ENCODE data around the gene CTTNBP2. TPM values are rescaled to one million over a fixed set of nuclear protein-coding genes. Genes with fewer than 3 reads are reported as not detected.

CTTNBP2 gene
- total and polyA plus RNA-seq, 10 of the 15 experiments (the other 5 are each of a cell fraction or from before 2014, with no cell fraction given) = 0.04 to 0.43 TPM; not detected in 8

DNA sequence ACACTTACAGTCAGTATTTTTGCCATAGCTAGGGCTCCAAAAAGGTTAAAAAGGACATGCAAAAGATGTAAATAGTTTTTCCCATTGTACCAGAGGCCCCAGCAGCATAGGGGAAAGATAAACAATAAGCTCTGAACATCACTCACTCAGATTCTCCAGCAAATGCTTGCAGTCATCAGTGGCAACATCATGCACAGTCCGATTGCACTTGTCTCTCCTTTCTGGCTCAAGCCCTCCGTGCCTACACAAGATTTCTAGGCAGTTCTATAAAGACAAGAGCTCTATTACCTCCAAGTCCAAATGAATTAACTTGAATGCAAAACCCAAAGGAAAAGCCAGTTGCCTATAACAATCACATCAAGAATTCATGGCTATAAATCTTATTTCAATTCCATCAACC is 106.3 kb downstream of the CTTNBP2 start:
- no peaks in the 10 kb centered on the region for H3K79me2 ChIP-seq (ENCODE audit: control insufficient read depth, insufficient read depth, low read length)
- ATAC-seq (no peak), FAIRE-seq (no peak), DNase-seq (ENCODE audit: low read depth, low spot score) (no peak)
- no TSS peak for BruUV-seq (replicated peaks)
- intact Hi-C loops (cut with micrococcal nuclease; ENCODE audit: unreplicated experiment) (no loop called here), in situ Hi-C loops (cut with MboI) (no loop called here)
- POLR2A ChIA-PET = interaction anchor here (0.8 kb wide), 1 partner anchor 32 kb away, joined by 3 read pairs; no protein-coding TSS in a partner anchor
- H3K27me3 ChIP-seq (replicated peaks in 1 of 2; ENCODE audit: control insufficient read depth in 2 of 2, insufficient read depth in 2 of 2, low read length in 1 of 2) = no peaks in the 10 kb centered on the region; a peak in 1 of 4 replicates
- no peaks in the 10 kb centered on the region for H3K36me3 ChIP-seq (ENCODE audit: control insufficient read depth in 2 of 2, insufficient read depth in 2 of 2, low read length in 1 of 2)
- H3K27ac ChIP-seq (ENCODE audit: control insufficient read depth, insufficient read depth) = no peak overlapping the region
- no peak overlapping the region for H2AFZ ChIP-seq (ENCODE audit: control insufficient read depth, low read depth, low read length)
- no peak overlapping the region for H3K9ac ChIP-seq (ENCODE audit: control insufficient read depth, insufficient read depth, low read length)
- no peak for TF ChIP-seq GATAD2B (conservative IDR thresholded peaks at IDR 0.05; ENCODE audit: low read depth)
- TF ChIP-seq, protein P1, sequence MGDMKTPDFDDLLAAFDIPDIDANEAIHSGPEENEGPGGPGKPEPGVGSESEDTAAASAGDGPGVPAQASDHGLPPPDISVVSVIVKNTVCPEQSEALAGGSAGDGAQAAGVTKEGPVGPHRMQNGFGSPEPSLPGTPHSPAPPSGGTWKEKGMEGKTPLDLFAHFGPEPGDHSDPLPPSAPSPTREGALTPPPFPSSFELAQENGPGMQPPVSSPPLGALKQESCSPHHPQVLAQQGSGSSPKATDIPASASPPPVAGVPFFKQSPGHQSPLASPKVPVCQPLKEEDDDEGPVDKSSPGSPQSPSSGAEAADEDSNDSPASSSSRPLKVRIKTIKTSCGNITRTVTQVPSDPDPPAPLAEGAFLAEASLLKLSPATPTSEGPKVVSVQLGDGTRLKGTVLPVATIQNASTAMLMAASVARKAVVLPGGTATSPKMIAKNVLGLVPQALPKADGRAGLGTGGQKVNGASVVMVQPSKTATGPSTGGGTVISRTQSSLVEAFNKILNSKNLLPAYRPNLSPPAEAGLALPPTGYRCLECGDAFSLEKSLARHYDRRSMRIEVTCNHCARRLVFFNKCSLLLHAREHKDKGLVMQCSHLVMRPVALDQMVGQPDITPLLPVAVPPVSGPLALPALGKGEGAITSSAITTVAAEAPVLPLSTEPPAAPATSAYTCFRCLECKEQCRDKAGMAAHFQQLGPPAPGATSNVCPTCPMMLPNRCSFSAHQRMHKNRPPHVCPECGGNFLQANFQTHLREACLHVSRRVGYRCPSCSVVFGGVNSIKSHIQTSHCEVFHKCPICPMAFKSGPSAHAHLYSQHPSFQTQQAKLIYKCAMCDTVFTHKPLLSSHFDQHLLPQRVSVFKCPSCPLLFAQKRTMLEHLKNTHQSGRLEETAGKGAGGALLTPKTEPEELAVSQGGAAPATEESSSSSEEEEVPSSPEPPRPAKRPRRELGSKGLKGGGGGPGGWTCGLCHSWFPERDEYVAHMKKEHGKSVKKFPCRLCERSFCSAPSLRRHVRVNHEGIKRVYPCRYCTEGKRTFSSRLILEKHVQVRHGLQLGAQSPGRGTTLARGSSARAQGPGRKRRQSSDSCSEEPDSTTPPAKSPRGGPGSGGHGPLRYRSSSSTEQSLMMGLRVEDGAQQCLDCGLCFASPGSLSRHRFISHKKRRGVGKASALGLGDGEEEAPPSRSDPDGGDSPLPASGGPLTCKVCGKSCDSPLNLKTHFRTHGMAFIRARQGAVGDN (IDR thresholded peaks at IDR 0.05) = no peak
- no peaks in the 10 kb centered on the region for H4K20me1 ChIP-seq (ENCODE audit: control insufficient read depth, insufficient read depth)
- CTCF ChIA-PET = interaction anchor here (0.7 to 1.9 kb wide), 3 partner anchors 9 to 13 kb away, joined by 3 to 7 read pairs (median 3); no protein-coding TSS in a partner anchor
- H3K4me3 ChIP-seq = no peak overlapping the region
- SMC1A ChIA-PET (ENCODE audit: uncharacterized antibody, unreplicated experiment) = interaction anchor here (0.7 to 1.8 kb wide), 7 partner anchors 8 to 96 kb away, joined by 3 to 8 read pairs (median 4); no protein-coding TSS in a partner anchor
- H3K4me2 ChIP-seq (ENCODE audit: control insufficient read depth, insufficient read depth) = no peak overlapping the region
- peaks cover 8% of the 10 kb centered on the region for H3K4me1 ChIP-seq (ENCODE audit: control insufficient read depth, insufficient read depth, low read length)
- H3K9me3 ChIP-seq (replicated peaks; ENCODE audit: control insufficient read depth, insufficient read depth, low read length) = no peaks in the 10 kb centered on the region
- 35% methylated on average over 2 of the region's 2 CpGs for WGBS (ENCODE audit: insufficient coverage, insufficient replicate concordance, low lambda C conversion rate, missing lambda C conversion rate)
- RAD21 ChIA-PET (ENCODE audit: unreplicated experiment) = no interaction called here

DNA sequence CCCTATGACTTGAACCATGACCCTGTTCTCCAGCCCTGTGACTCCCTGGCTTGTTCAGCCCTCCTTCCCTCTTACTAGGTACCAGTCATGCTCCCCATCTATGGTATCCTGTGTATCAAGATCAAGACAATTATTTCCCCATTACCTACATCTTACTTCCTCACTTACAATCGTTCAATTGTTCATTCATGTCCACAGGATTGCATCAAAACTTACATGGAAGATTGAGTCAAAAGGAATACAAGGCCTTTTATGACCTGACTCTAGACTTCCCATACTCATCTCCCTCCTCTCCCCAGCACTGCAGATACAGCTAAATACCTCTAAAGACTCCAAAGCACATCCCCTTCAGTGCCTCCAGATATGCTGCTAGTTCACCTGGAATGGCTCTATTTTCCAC is 109.2 kb downstream of the CTTNBP2 start:
- FAIRE-seq (no peak), DNase-seq (ENCODE audit: low read depth, low spot score) (no peak), ATAC-seq (no peak)
- H3K4me1 ChIP-seq (ENCODE audit: control insufficient read depth, insufficient read depth, low read length) = peaks cover 3% of the 10 kb centered on the region
- CTCF ChIA-PET = no interaction called here
- POLR2A ChIA-PET = no interaction called here
- intact Hi-C loops (cut with micrococcal nuclease; ENCODE audit: unreplicated experiment) = no loop called here
- RAD21 ChIA-PET (ENCODE audit: unreplicated experiment) = no interaction called here
- no peak overlapping the region for H3K4me2 ChIP-seq (ENCODE audit: control insufficient read depth, insufficient read depth)
- H2AFZ ChIP-seq (ENCODE audit: control insufficient read depth, low read depth, low read length) = no peak overlapping the region
- SMC1A ChIA-PET (ENCODE audit: uncharacterized antibody, unreplicated experiment) = no interaction called here
- no peaks in the 10 kb centered on the region for H3K36me3 ChIP-seq (ENCODE audit: control insufficient read depth in 2 of 2, insufficient read depth in 2 of 2, low read length in 1 of 2)
- no peaks in the 10 kb centered on the region; a peak in 1 of 4 replicates for H3K27me3 ChIP-seq (replicated peaks in 1 of 2; ENCODE audit: control insufficient read depth in 2 of 2, insufficient read depth in 2 of 2, low read length in 1 of 2)
- H3K9ac ChIP-seq (ENCODE audit: control insufficient read depth, insufficient read depth, low read length) = no peak overlapping the region
- in situ Hi-C loops (cut with MboI) = no loop called here
- no peak overlapping the region for H3K4me3 ChIP-seq
- WGBS (ENCODE audit: insufficient coverage, insufficient replicate concordance, low lambda C conversion rate, missing lambda C conversion rate) = 0% methylated on average over 1 of the region's 1 CpG
- no peak overlapping the region for H3K27ac ChIP-seq (ENCODE audit: control insufficient read depth, insufficient read depth)
- no peaks in the 10 kb centered on the region for H4K20me1 ChIP-seq (ENCODE audit: control insufficient read depth, insufficient read depth)
- H3K9me3 ChIP-seq (replicated peaks; ENCODE audit: control insufficient read depth, insufficient read depth, low read length) = no peaks in the 10 kb centered on the region
- BruUV-seq (replicated peaks) = no TSS peak
- no peaks in the 10 kb centered on the region for H3K79me2 ChIP-seq (ENCODE audit: control insufficient read depth, insufficient read depth, low read length)
- TF ChIP-seq POLR2AphosphoS2 (IDR thresholded peaks at IDR 0.05; ENCODE audit: low read depth, low read length) (no peak), SREBF2 (IDR thresholded peaks at IDR 0.05; ENCODE audit: low read length) (no peak), HCFC1 (IDR thresholded peaks at IDR 0.05; ENCODE audit: low read length) (no peak), KLF5 (IDR thresholded peaks at IDR 0.05; ENCODE audit: partially characterized antibody) (no peak), GATAD2B (conservative IDR thresholded peaks at IDR 0.05; ENCODE audit: low read depth) (no peak), STAT1 (conservative IDR thresholded peaks at IDR 0.05) (no peak)
- TF ChIP-seq, protein P2, sequence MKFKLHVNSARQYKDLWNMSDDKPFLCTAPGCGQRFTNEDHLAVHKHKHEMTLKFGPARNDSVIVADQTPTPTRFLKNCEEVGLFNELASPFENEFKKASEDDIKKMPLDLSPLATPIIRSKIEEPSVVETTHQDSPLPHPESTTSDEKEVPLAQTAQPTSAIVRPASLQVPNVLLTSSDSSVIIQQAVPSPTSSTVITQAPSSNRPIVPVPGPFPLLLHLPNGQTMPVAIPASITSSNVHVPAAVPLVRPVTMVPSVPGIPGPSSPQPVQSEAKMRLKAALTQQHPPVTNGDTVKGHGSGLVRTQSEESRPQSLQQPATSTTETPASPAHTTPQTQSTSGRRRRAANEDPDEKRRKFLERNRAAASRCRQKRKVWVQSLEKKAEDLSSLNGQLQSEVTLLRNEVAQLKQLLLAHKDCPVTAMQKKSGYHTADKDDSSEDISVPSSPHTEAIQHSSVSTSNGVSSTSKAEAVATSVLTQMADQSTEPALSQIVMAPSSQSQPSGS (IDR thresholded peaks at IDR 0.05; ENCODE audit: low read length) = no peak
- TF ChIP-seq, protein P3, sequence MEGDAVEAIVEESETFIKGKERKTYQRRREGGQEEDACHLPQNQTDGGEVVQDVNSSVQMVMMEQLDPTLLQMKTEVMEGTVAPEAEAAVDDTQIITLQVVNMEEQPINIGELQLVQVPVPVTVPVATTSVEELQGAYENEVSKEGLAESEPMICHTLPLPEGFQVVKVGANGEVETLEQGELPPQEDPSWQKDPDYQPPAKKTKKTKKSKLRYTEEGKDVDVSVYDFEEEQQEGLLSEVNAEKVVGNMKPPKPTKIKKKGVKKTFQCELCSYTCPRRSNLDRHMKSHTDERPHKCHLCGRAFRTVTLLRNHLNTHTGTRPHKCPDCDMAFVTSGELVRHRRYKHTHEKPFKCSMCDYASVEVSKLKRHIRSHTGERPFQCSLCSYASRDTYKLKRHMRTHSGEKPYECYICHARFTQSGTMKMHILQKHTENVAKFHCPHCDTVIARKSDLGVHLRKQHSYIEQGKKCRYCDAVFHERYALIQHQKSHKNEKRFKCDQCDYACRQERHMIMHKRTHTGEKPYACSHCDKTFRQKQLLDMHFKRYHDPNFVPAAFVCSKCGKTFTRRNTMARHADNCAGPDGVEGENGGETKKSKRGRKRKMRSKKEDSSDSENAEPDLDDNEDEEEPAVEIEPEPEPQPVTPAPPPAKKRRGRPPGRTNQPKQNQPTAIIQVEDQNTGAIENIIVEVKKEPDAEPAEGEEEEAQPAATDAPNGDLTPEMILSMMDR (IDR thresholded peaks at IDR 0.05 in 2 of 3, conservative IDR thresholded peaks at IDR 0.05 in 1 of 3; ENCODE audit: control insufficient read depth in 2 of 3, extremely low read depth in 1 of 3, insufficient read depth in 1 of 3, low read depth in 3 of 3, low read length in 3 of 3) = no peak
